OCI-LY3 (cell line): ENCODE data around the gene XIAP.

Source experiments
- H2AFZ ChIP-seq: fragments of 200-600, 300-600 bp; shearing (Covaris generic); 2 replicates; pipeline ENCODE4 v1.6.0; 2014; ENCODE audit warnings: antibody characterized with exemption, low read depth, low read length
- H3K27ac ChIP-seq: fragments of 200-600, 300-600 bp; sonication (generic); 2 replicates; pipeline ENCODE4 v1.5.1; 2014; ENCODE audit warnings: mild to moderate bottlenecking, low read length, moderate library complexity, mixed read lengths
- H3K27me3 ChIP-seq: fragments of 200-600, 300-600 bp; sonication (generic); 2 replicates; pipeline ENCODE4 v1.6.1; 2014; ENCODE audit warnings: low read depth, low read length, mixed read lengths
- H3K36me3 ChIP-seq: fragments of 200-600, 300-600 bp; sonication (generic); replicated peaks from 2 replicates; pipeline ENCODE3; 2014; ENCODE audit warnings: low read depth, low read length, mixed read lengths
- H3K4me1 ChIP-seq: fragments of 300-600, 200-600 bp; sonication (generic); 2 replicates; pipeline ENCODE4 v1.6.1; 2014; ENCODE audit warnings: low read length, mixed read lengths
- H3K4me2 ChIP-seq: fragments of 200-600, 300-600 bp; sonication (generic); 2 replicates; pipeline ENCODE4 v1.6.1; 2014; ENCODE audit warnings: low read length, mixed read lengths
- H3K4me3 ChIP-seq: fragments of 300-600, 200-600 bp; sonication (generic); 2 replicates; pipeline ENCODE4 v1.5.1; 2014; ENCODE audit warnings: antibody characterized with exemption, mild to moderate bottlenecking, low read length, moderate library complexity
- H3K79me2 ChIP-seq: fragments of 300-600, 200-600 bp; shearing (Covaris generic); 2 replicates; pipeline ENCODE4 v1.6.1; 2014; ENCODE audit warnings: mild to moderate bottlenecking, low read length, mixed read lengths
- H3K9ac ChIP-seq: fragments of 300-600, 200-600 bp; shearing (Covaris generic); 2 replicates; pipeline ENCODE4 v1.6.0; 2014; ENCODE audit warnings: mild to moderate bottlenecking, low read length, moderate library complexity
- H3K9me3 ChIP-seq: fragments of 200-600, 300-600 bp; shearing (Covaris generic); 2 replicates; pipeline ENCODE4 v1.6.1; 2014; ENCODE audit warnings: low read length, mixed read lengths; ENCODE audit not compliant: insufficient read depth
- H4K20me1 ChIP-seq: fragments of 200-600, 300-600 bp; sonication (generic); 2 replicates; pipeline ENCODE4 v1.6.1; 2016; ENCODE audit warnings: low read length, mixed read lengths; ENCODE audit not compliant: insufficient read depth
- CTCF ChIP-seq: fragments of 200-600, 300-600 bp; sonication (generic); IDR thresholded peaks from 2 replicates; pipeline ENCODE4 v1.5.1; 2014; ENCODE audit warnings: antibody characterized with exemption, low read length, low read depth
- EZH2phosphoT487 ChIP-seq: fragments of 200-600 bp; shearing (Covaris generic); IDR thresholded peaks from 2 replicates; pipeline ENCODE4 v1.6.1; 2018; ENCODE audit warnings: antibody characterized with exemption, mixed run types, low read depth

Gene XIAP

GRCh38 chrX:123876177-123876576, 16.3 kb downstream of the XIAP start:
- Histone ChIP-seq H3K27me3 (no peaks in the 10 kb centered on the region), H4K20me1 (peaks cover 40% of the 10 kb centered on the region), H3K4me1 (peaks cover 19% of the 10 kb centered on the region), H3K4me3 (no peak overlapping the region), H3K9ac (no peak overlapping the region), H2AFZ (no peak overlapping the region), H3K4me2 (no peak overlapping the region), H3K79me2 (peaks cover 63% of the 10 kb centered on the region), H3K27ac (no peak overlapping the region), H3K36me3 (peaks cover 8% of the 10 kb centered on the region), H3K9me3 (no peaks in the 10 kb centered on the region)
- TF ChIP-seq EZH2phosphoT487 (no peak), CTCF (no peak)

- Histone ChIP-seq H3K27me3 (no peaks in the 10 kb centered on the region), H3K4me2 (no peak overlapping the region), H3K4me1 (peaks cover 19% of the 10 kb centered on the region), H3K27ac (no peak overlapping the region), H3K4me3 (no peak overlapping the region), H3K79me2 (peaks cover 60% of the 10 kb centered on the region), H4K20me1 (peaks cover 44% of the 10 kb centered on the region), H3K9ac (no peak overlapping the region), H3K36me3 (peaks cover 8% of the 10 kb centered on the region), H2AFZ (no peak overlapping the region), H3K9me3 (no peaks in the 10 kb centered on the region)
- no peak for TF ChIP-seq EZH2phosphoT487
- no peak for TF ChIP-seq CTCF
These were observed 17.0 kb downstream of the XIAP start for GRCh38 chrX:123876844-123877243.

- H3K27ac ChIP-seq: no peak overlapping the region
- H3K79me2 ChIP-seq: peaks cover 52% of the 10 kb centered on the region
- H3K36me3 ChIP-seq: peaks cover 8% of the 10 kb centered on the region
- no peaks in the 10 kb centered on the region for H3K9me3 ChIP-seq
- H3K4me1 ChIP-seq: peaks cover 19% of the 10 kb centered on the region
- H3K4me3 ChIP-seq: peak overlapping the region; percentile 52
- H2AFZ ChIP-seq: no peak overlapping the region
- peak overlapping the region; percentile 64 for H3K4me2 ChIP-seq
- H3K27me3 ChIP-seq: no peaks in the 10 kb centered on the region
- TF ChIP-seq CTCF (no peak), EZH2phosphoT487 (no peak)
- H4K20me1 ChIP-seq: peaks cover 44% of the 10 kb centered on the region
- H3K9ac ChIP-seq: no peak overlapping the region
These were observed 18.4 kb downstream of the XIAP start for GRCh38 chrX:123878252-123878721.

- Histone ChIP-seq H3K36me3 (peaks cover 9% of the 10 kb centered on the region), H4K20me1 (peaks cover 35% of the 10 kb centered on the region), H3K79me2 (peaks cover 44% of the 10 kb centered on the region), H3K4me3 (no peak overlapping the region), H3K9me3 (no peaks in the 10 kb centered on the region), H3K27me3 (no peaks in the 10 kb centered on the region), H3K27ac (no peak overlapping the region), H3K9ac (no peak overlapping the region), H3K4me2 (no peak overlapping the region), H2AFZ (no peak overlapping the region), H3K4me1 (peaks cover 19% of the 10 kb centered on the region)
- TF ChIP-seq EZH2phosphoT487 (no peak), CTCF (no peak)
These were observed 21.5 kb downstream of the XIAP start for GRCh38 chrX:123881330-123881729.
